Cardiac septum (tissue), 1 donor: Measurements from ENCODE around the gene L1TD1. TPM values are rescaled to one million over a fixed set of nuclear protein-coding genes. Genes with fewer than 3 reads are reported as not detected.

ENCODE experiments used
- total RNA-seq: library from RNA; stranded (reverse); fragmentation: NEBNext Ultra II Directional; extraction: Animal tissue kit (Norgen Biotek cat#: 25700); gene quantifications from one replicate; pipeline ENCODE4 v1.2.1, GENCODE V29; 2021
- donor health status: DM: no; HTN: no; CAD: no.

The L1TD1 gene
- total RNA-seq, 1 donor from 2014 or later, result 0.67 TPM

Other genes starting within 250 kb of the L1TD1 start
- gene KANK4, start 124.6 kb downstream of the L1TD1 start, total RNA-seq, result 0.16 TPM
- gene USP1, start 242.2 kb downstream of the L1TD1 start, total RNA-seq, result 15.0 TPM